HG03354 (cell line): ENCODE measurements around the gene EID1.

ENCODE experiments used
- ATAC-seq: cut with Tn5 transposase; IDR thresholded peaks from one replicate; pipeline ENCODE4 v1.9.1; 2021; ENCODE audit warnings: mild to moderate bottlenecking; ENCODE audit not compliant: unreplicated experiment, poor library complexity, severe bottlenecking

The EID1 gene

DNA sequence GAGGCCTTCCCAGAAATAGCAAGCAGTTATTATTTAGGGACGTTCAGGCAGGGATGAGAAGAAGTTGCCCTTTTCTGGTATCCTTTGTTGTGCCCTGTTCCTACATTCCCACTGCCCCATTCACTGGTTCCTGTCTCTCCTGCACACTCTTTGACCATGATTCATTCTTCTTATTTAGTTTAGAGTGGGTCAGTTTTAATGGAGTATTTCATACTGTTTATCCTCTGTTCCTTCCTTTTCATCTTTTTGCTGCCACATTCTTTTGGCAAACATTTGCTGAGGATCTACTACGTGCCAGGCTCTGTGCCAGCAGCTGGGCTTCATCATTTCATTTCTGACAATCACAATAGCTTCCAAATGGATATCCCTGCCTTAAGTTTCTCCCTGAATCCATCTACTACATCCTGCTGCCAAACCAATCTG lies 11.8 kb upstream of the EID1 start:
- ATAC-seq = no peak

DNA sequence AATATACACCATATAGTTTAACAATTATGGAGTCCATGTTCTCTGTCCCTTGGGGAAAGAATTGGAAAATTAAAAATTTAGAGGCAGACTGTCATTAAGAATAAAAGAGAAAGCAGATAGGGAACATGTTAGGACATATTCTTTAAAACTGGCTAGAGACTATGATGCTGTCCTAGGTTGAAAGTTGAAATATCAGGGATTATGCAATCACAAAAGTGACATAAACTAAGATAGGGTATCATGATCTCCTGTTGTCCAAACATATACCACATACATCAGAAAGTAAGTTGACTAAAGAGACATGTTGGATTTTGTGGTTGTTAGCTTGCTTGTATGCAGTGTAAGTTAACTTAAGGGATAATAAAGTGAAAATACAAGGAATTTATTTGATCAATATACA lies 9.9 kb upstream of the EID1 start:
- no peak for ATAC-seq

DNA sequence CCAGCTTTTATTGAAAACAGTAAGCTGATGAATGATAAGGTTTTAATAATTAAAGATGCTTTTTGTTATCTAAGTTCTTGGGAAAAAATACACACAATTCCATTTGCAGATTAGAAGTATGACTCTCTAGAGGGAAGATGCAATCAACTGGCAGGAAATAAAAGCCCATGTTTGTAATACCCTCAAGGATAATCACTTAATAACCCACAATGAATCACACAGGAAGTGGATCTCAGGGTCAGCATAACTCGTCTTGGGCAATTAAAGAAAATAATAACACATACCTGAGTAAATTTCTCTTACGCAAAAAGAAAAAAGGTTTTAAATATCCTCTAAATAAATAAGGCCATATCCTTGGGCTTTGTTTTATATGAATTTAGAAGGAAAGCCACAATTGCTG lies 9.4 kb upstream of the EID1 start:
- ATAC-seq = no peak

DNA sequence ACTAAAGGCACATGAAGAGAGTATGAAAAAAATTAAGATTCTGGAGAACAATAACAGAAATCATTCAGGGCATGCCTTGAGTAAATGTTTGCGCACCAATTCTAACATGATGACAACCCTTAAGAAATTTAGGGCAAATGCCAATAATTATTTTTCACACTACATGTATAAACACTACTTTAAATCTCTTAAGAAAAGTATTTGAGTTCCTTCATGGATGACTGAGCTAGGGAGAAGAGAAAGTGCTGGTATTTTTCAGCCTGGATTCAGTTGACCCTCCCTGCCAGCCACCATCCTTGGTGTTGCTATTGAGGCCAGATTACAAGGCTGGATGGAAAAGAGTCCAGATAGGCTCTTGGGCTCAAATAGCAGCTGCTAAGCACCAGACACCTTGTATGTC lies 8.0 kb upstream of the EID1 start:
- no peak for ATAC-seq

DNA sequence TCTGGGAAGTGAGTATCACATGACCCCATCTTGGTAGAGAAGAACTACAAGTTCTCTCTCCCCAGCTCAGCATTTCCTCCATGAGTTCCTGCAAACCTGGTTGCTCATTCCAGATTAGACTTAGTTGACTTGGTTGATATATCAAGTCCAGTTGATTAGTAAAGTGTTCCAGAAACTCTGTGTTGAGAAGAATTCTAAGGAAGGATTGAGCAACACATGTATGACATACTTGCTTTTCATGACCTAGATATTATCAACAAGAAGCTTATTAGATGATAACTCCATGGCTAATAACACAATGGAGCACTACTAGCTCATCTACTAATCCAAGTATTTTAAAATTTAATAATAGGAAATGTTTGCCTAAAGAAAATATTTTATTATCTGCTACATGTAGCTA lies 6.4 kb upstream of the EID1 start:
- no peak for ATAC-seq

DNA sequence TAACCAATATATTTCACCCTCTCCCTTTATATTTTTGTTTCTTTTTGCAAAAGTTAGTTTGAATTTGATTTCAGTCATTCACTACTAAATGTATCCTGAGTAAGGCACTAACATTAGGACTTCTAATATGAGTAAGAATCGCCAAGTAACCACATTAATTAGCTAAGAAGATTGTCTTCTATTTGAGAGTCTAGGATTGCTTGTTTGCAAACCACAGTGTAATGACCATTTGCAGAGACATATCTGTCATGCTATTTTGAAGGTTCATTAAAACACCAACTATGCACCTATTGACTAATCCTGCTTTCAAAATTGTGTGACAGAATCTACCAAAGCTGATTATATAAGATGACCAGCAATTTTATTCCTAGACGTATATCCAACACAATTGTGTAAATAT lies 5.3 kb upstream of the EID1 start:
- ATAC-seq = no peak

DNA sequence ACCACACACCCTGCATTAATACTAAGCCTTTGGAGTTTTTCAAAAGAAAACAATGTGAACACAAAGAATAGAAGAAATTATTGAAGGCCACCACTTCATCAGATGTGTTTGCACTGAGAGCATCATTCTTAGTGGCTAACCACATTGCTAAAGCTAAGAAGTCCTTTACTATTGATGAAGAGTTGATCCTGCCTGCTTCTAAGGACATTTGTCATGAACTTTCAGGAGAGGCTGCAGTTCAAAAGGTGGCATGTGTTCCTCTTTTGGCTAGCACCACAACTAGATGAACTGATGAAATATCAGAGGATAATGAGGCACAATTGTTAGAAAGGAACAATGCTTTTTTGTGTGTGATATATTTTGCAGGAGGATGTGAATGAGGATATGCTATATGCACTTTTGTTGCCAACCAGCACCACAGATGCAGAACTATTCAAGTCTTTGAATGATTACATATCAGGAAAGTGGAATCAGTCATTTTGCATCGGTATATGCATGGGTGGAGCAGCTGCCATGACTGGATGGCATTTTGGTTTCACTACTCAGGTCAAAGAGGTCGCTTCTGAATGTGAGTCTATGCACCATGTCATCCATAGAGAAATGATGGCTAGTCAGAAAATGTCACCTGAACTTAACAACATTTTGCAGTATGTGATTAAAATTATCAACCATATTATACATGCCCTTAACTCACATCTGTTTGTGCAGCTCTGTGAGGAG lies 2.5 kb upstream of the EID1 start:
- ATAC-seq = no peak

DNA sequence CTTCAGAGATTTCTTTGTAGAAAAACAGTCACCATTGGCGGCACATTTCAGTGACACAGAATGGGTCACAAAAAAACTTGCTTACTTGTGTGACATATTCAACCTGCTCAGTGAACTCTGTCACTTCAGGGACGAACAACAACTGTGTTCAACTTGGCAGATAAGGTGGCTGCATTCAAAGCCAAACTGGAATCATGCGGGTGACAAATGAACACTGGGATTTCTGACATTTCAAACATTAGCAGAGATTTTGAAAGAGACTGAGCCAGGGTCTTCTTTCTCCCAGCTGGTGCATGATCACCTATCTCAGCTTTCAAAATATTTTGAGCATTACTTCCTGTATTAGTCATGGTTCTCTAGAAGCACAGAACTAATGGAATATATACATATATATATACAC lies 1.9 kb upstream of the EID1 start:
- ATAC-seq = no peak

DNA sequence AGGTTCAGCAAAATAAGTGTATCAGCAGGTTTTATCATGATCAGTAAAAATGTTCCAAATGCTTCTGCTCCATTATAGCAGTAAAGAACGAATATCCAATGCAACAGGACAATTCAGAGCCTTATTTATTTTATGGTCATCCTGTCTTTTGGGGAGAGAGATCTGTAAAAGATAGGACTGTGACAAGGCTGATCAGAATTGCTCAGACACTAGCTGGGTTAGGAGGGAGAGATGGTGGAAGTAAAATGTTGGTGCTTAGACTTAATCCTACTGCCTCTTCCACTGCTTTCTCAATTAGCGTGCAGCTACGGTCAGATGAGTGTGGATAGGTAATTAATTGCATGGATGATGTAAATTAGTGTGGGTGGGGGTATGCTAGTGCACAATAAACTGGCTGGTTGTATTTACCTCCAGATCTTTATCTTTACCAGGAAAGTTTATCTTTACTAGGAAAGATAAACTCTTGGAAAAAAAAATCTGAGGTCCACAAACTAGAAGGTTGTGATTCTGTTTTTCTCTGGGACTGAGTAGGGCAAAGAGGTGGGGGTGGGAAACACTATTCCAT lies 2.2 kb downstream of the EID1 start:
- no peak for ATAC-seq

DNA sequence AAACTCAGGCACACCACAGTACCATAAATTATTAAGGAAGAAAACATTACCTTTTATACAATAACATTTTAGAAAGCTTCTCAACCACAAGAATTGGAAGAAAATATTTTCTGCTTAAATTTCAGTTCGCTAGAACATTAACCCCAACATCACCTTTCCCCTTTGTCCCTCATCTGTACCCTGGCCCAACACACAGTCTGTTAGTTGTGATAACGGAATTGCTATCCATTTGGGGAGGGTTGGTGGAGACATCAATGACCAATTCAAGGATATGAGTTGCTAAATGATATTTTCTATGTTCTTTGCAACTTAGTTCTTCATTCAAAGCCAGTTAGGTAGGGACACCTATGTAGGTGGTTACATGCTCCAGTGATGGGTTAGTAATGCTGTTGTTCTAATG lies 5.8 kb downstream of the EID1 start:
- ATAC-seq = no peak

DNA sequence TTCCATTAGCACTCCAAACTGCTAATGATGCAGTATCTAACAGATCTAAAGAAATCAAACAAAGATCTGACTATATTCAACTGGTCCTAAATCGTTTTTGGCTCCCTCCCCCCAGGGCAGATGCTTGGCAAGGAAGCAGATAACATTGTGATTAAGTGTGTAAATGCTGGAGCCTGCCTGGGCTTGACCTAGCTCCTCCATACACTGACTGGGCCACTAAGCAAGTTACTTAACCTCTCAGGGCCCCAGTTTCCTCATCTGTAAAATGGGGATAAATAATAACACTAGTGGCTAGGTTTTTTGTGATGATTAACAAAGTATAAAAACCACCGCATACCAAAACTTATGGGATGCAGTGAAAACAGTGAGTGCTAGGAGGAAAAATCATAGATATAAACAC lies 9.2 kb downstream of the EID1 start:
- ATAC-seq = no peak

DNA sequence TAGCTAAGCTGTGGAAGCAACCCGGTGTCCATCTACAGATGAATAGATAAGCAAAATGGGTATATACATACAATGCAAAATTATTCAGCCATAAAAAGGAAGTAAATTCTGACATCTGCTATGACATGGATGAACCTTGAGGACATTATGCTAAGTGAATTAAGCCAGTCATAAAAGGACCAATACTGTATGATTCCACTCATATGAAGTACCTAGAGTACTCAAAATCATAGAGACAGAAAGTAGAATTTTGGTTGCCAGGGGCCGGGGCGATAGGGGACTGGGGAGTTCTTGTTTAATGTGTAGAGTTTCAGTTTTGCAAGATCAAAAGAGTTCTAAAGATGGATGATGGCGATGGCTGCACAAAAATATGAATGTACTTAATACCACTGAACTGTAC lies 10.3 kb downstream of the EID1 start:
- no peak for ATAC-seq

DNA sequence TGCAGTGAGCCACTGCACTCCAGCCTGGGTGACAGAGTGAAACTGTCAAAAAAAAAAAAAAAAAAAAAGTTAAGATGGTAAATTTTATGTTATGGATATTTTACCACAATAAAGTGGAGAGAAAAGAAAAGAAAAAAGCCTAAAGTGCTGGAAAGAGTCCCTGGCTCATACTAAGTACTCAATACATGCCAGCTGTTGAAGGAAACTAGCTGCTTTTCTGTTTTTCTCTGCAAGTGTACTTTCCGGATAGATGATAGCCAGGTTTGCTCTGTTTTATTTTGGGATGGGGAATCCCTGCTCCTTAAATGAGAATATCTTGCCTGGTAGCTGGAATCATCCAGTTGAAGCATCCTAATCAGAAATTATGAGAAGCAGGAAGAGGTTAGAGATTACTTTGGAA lies 10.9 kb downstream of the EID1 start:
- no peak for ATAC-seq

DNA sequence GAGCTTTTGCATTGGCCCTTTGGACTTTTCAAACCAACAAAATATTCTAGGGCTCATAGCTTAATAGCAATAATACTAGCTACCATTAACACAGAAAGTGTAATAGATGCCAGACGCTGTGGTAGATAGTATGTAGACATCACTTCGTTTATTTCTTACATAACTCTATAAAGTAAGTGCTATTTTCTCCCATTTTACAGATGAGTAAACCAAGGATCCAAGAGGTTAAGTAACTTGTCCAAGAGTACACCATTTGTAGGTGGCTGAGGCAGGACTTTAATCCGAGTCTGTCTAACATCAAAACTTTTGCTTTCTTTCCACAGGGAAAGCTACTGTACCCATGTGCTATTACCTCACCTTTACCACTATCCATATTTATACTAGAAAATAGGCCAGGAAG lies 12.0 kb downstream of the EID1 start:
- ATAC-seq = no peak

DNA sequence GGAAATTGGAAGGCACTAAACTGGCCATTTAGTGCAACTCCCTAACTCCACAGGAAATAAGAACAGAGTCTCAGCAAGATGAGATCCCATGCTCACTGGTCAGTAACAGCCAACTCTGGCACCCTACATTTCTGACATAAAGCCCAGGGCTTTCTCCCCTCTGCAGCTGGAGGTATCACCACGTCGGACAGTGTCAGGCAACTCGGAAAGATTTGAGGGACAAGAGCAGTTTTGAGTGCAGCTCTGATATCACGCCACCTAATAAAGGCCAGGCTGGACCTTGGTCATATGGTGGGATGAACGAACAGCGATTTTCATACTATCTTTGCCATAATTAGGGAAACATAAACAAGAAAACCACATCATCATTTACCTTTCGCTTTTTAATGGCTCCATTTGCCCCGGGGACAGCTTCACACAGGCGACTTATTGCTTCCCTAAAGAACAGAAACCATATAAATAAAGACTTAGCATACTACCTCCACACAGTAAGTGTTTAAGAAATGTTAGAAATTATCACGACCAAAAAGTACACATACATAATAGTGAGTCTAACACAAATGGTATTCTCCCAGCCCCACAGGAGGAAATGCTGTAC lies 12.5 kb downstream of the EID1 start:
- ATAC-seq = no peak

DNA sequence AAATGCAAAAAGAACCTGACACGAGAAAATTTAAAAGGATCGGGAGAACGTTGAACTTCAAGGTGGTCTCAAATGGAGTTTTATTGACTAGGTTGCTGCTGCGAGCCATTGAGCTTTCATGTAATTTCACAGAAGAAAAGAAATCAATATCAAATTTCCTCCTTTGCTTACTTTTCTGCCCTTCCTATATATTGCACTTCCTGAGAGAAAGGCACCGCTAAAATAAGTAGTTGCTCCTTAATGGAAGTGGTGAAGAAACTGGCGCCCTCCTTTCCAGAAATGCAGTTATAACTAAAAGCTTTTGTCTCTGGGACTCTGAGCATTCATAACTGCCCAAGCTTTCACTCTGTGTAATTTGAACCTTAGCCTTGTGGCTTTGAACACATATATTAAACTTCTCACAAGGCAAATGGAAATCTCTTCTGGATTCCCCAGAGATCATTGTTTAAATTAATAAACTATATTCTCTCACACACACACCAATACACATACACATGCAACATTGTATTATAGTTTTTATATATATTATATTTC lies 13.4 kb downstream of the EID1 start:
- no peak for ATAC-seq

DNA sequence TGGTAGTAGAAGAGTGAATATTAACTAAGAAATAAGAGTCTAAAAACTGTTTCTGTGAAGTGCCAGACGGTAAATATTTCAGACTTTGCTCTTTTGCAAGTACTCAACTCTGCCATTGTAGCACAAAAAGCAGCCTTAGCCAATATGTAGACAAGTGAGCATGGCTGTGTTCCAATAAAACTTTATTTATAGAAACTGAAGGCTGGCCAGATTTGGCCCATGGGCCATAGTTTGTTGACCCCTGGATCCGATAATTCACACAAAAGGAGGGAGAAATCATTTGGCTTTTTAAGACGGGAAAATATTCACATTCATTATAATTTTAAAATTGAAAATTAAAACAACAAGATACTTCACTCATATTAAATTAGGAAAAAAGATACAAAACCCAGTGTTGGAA lies 15.4 kb downstream of the EID1 start:
- no peak for ATAC-seq

DNA sequence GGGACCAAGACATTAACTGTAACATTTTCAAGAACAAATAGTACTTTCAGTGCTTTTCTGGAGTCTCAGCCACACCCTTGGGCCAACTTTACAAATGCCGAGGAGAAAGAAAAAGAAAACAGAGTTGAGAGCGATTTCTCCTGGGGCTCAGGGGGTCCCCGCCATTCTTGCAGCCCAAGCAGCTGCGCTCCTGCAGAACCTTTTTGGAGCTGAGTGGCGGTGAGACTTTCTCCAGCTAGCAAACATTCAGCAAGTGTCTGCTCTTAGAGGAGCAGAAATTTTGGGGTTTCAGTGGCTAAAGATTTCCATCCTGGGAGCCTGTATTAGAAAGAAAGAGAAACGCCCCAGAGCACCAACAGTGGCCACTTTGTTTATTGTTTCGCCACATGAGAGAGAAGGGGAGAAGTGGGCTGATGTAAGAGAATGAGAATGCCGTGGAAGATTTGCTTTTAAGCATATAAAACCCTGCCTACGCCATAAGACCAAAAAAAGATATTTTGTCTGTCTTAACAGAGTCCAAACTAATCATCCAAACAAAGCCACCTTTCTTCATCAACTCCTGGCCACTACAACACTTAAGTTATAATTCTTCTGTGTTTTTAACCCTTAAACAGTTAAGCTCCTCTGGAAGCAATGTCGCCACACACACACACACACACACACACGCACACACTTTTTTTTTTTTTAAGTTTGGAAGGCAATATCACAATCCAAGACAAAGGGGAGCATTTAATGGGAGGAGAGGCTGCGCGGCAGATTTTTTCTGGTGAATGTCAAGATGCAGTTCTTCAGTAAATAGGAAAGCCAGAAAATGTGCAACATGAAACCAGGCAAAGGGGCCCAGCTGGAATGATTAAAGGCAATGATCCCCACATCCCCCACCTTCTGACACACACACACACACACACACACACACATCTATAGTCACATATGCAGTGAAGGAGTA lies 19.2 kb downstream of the EID1 start:
- no peak for ATAC-seq

DNA sequence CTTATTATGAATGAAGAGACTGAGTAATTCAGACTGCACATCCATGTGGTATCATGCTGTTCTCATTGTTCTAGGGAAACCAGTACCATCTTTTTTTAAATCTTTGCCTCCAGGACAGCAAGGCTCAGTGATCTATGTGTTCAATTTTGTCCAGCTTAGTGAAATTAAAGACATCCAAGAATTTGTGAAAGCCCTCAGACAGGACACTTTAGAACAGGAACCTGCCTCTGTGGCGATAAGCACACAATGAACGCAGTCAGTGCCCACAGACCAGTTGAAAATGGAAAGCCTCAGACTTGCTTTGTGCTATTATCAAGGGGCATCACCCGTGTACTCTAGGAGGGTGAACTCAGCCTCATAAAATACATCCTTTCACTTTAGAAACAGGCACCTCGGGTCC lies 20.1 kb downstream of the EID1 start:
- no peak for ATAC-seq

DNA sequence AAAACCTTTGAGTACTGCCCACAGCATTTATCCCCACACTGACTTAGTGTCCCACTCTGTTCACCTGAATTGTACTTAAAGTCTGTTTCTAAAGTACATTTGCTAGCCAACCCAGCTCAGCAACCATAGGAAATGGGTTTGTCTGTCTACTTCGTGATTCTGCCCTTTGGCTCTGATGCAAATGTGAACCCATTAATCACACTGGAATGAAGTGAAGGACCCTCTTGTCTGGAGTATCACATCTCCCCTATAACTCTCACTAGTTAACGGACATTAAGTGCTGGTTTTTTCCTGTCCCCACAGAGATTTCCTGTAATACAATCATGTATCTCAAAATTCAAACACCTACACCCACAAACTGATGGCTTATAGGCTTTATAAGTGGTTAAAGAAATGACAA lies 20.5 kb downstream of the EID1 start:
- ATAC-seq = no peak
